Osteoblast (primary cell): Measurements from ENCODE around the gene DDX24. TPM values are rescaled to one million over a fixed set of nuclear protein-coding genes. Genes with fewer than 3 reads are reported as not detected.

Experiments used
- DNase-seq: peaks from one replicate; pipeline ENCODE4 v3.0.0; 2011; ENCODE audit warnings: low spot score, mixed read lengths; ENCODE audit not compliant: insufficient read length; ENCODE audit errors: missing footprints
- H2AFZ ChIP-seq: 2 replicates; pipeline ENCODE4 v1.6.0; 2011; ENCODE audit warnings: mild to moderate bottlenecking, low read length
- H3K27ac ChIP-seq: 2 replicates; pipeline ENCODE4 v1.5.1; 2011; ENCODE audit warnings: mild to moderate bottlenecking, low read depth, low read length, moderate library complexity
- H3K27me3 ChIP-seq: 2 replicates; pipeline ENCODE4 v1.6.0; 2012; ENCODE audit warnings: mild to moderate bottlenecking, control low read depth, inconsistent platforms, low read length, moderate library complexity; ENCODE audit not compliant: insufficient read depth
- H3K36me3 ChIP-seq: 2 replicates; pipeline ENCODE4 v1.5.1; 2011; ENCODE audit warnings: mild to moderate bottlenecking, low read length, control low read depth, moderate library complexity; ENCODE audit not compliant: insufficient read depth
- H3K4me1 ChIP-seq: 2 replicates; pipeline ENCODE4 v1.5.1; 2011; ENCODE audit warnings: mild to moderate bottlenecking, low read length, control low read depth, moderate library complexity; ENCODE audit not compliant: insufficient read depth
- H3K4me2 ChIP-seq: 2 replicates; pipeline ENCODE4 v1.6.0; 2011; ENCODE audit warnings: mild to moderate bottlenecking, low read length; ENCODE audit not compliant: insufficient read depth
- H3K4me3 ChIP-seq: fragments of 200-600 bp; sonication (generic); 3 replicates; pipeline ENCODE4 v1.5.1; 2012; ENCODE audit warnings: mild to moderate bottlenecking, low read length, inconsistent platforms; ENCODE audit not compliant: insufficient read depth
- H3K79me2 ChIP-seq: 2 replicates; pipeline ENCODE4 v1.6.0; 2012; ENCODE audit warnings: mild to moderate bottlenecking, low read length, control low read depth, inconsistent platforms; ENCODE audit not compliant: insufficient read depth
- H3K9me3 ChIP-seq: 2 replicates; pipeline ENCODE4 v1.5.1; 2011; ENCODE audit warnings: low read depth, low read length, control low read depth
- H4K20me1 ChIP-seq: 2 replicates; pipeline ENCODE4 v1.6.0; 2012; ENCODE audit warnings: mild to moderate bottlenecking, low read length, control low read depth; ENCODE audit not compliant: insufficient read depth
- total RNA-seq: library from RNA; depleted of rRNA; stranded (reverse); fragments of >200 nt; gene quantifications from 2 replicates; pipeline ENCODE4 v1.2.3, GENCODE V29; 2012
- TF ChIP-seq, protein P1 (sequence below): IDR thresholded peaks from 2 replicates; pipeline ENCODE4 v1.5.1; 2011; ENCODE audit warnings: mild to moderate bottlenecking, low read depth, low read length, moderate library complexity; ENCODE audit errors: extremely low read depth

Gene DDX24
- total RNA-seq, 1 donor, result 134 TPM

DNA sequence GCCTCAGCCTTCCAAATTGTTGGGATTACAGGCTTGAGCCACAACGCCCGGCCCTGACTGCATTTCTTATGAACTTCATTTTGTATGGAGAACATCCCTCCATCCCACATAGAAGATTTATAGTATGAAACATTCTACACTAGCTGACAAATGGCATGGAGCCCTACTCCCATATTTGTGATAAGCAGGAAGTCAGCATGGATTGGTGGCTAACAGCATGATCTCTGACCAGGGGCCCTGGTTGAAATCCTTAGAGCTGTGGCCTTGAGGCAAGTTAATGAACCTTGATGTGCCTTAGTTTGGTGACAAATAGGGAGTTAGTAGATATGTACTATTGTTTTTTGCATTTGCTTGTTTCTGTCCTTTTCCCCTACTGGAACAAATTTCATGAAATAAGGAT, 12.4 kb upstream of the DDX24 start:
- DNase-seq, result no peak
- Histone ChIP-seq H3K79me2 (peaks cover 2% of the 10 kb centered on the region), H3K27ac (no peak overlapping the region), H3K9me3 (no peaks in the 10 kb centered on the region), H3K4me2 (no peak overlapping the region), H4K20me1 (no peaks in the 10 kb centered on the region), H3K36me3 (no peaks in the 10 kb centered on the region), H3K27me3 (no peaks in the 10 kb centered on the region), H3K4me3 (no peak overlapping the region), H3K4me1 (peaks cover 12% of the 10 kb centered on the region), H2AFZ (no peak overlapping the region)
- TF ChIP-seq, protein P1, sequence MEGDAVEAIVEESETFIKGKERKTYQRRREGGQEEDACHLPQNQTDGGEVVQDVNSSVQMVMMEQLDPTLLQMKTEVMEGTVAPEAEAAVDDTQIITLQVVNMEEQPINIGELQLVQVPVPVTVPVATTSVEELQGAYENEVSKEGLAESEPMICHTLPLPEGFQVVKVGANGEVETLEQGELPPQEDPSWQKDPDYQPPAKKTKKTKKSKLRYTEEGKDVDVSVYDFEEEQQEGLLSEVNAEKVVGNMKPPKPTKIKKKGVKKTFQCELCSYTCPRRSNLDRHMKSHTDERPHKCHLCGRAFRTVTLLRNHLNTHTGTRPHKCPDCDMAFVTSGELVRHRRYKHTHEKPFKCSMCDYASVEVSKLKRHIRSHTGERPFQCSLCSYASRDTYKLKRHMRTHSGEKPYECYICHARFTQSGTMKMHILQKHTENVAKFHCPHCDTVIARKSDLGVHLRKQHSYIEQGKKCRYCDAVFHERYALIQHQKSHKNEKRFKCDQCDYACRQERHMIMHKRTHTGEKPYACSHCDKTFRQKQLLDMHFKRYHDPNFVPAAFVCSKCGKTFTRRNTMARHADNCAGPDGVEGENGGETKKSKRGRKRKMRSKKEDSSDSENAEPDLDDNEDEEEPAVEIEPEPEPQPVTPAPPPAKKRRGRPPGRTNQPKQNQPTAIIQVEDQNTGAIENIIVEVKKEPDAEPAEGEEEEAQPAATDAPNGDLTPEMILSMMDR, result no peak

DNA sequence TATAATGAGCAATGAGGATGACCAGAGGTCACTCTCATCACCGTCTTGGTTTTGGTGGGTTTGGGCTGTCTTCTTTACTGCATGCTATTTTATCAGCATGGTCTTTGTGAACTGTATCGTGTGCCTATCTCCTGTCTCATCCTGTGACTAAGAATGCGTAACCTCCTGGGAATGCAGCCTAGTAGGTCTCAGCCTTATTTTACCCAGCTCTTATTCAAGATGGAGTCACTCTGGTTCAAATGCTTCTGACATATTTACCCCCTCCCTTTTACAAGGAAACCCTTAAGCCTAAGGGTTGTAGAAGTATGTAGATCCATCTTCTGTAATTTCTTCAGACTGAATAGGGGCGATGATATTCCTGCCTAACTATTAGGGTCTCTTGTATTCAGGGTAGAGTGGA, 8.5 kb upstream of the DDX24 start:
- DNase-seq, result no peak
- TF ChIP-seq, protein P1, result no peak
- no peak overlapping the region for H3K4me3 ChIP-seq

DNA sequence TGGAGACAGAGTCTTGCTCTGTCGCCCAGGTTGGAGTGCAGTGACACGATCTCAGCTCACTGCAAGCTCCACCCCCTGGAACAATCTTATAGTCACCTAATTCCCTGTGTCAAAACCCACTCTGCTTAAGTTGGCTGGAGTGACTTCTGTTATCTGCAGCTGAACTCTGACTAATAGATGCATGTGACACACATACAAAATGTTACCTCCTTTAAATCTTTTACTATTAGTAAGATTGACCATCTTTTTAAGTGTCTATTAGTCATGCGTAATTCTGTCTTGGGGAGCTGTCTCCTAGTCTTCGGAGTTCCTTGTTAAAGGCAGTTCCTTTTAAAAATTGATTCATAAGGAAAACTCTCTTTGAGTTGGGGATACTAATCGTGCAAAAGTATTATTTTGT, 7.5 kb upstream of the DDX24 start:
- TF ChIP-seq, protein P1, result no peak
- peaks cover 11% of the 10 kb centered on the region for H3K79me2 ChIP-seq
- DNase-seq, result peak; percentile 88
- H3K4me2 ChIP-seq, result peak overlapping the region; percentile 25
- peaks cover 18% of the 10 kb centered on the region for H3K4me1 ChIP-seq
- no peaks in the 10 kb centered on the region for H4K20me1 ChIP-seq
- no peaks in the 10 kb centered on the region for H3K27me3 ChIP-seq
- H2AFZ ChIP-seq, result no peak overlapping the region
- no peak overlapping the region for H3K27ac ChIP-seq
- H3K36me3 ChIP-seq, result no peaks in the 10 kb centered on the region
- H3K9me3 ChIP-seq, result no peaks in the 10 kb centered on the region
- H3K4me3 ChIP-seq, result no peak overlapping the region

More for the DNA sequence above, 8.5 kb upstream of the DDX24 start:
- no peaks in the 10 kb centered on the region for H3K36me3 ChIP-seq
- H3K9me3 ChIP-seq, result no peaks in the 10 kb centered on the region
- peaks cover 8% of the 10 kb centered on the region for H3K79me2 ChIP-seq
- H3K27me3 ChIP-seq, result no peaks in the 10 kb centered on the region
- no peak overlapping the region for H3K27ac ChIP-seq
- H3K4me2 ChIP-seq, result no peak overlapping the region
- H3K4me1 ChIP-seq, result peaks cover 18% of the 10 kb centered on the region
- no peak overlapping the region for H2AFZ ChIP-seq
- H4K20me1 ChIP-seq, result no peaks in the 10 kb centered on the region

DNA sequence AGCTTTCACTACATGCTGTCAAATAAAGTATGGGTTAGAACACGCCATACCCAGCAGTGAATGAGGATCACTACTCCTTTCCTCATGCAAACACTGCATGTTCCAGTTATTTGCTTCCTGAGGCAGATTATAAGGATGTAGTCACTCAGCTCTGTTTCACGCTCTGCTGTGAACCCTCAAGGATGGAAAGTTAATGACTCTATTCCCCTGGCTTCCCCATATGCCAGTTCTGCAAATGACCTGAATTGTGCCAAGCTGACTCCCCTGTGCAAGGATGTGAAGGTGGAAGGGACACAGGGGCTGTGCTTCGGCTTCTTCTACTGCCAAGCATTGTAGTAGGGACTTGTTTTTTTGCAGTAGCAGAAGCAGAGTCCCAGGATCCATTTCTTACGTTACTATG, 6.9 kb upstream of the DDX24 start:
- peaks cover 18% of the 10 kb centered on the region for H3K4me1 ChIP-seq
- H3K27me3 ChIP-seq, result no peaks in the 10 kb centered on the region
- no peak overlapping the region for H3K4me2 ChIP-seq
- DNase-seq, result no peak
- H3K36me3 ChIP-seq, result no peaks in the 10 kb centered on the region
- no peaks in the 10 kb centered on the region for H3K9me3 ChIP-seq
- H2AFZ ChIP-seq, result no peak overlapping the region
- H3K27ac ChIP-seq, result no peak overlapping the region
- no peak overlapping the region for H3K4me3 ChIP-seq
- TF ChIP-seq, protein P1, result no peak
- peaks cover 14% of the 10 kb centered on the region for H3K79me2 ChIP-seq
- H4K20me1 ChIP-seq, result no peaks in the 10 kb centered on the region
